OCI-LY1 (cell line): ENCODE results near the gene GCC2.

Experiments
- EZH2 ChIP-seq: fragments of 200-600 bp; sonication (generic), shearing (Covaris generic); IDR thresholded peaks from 2 replicates; pipeline ENCODE4 v1.8.0; 2017; ENCODE audit warnings: borderline replicate concordance, mixed run types, mild to moderate bottlenecking, antibody characterized with exemption, low read length, moderate library complexity, mixed read lengths
- TF ChIP-seq, protein P1 (sequence below): fragments of 200-600 bp; sonication (generic), shearing (Covaris generic); IDR thresholded peaks from 2 replicates; pipeline ENCODE4 v1.5.1; 2017; ENCODE audit warnings: mild to moderate bottlenecking, antibody characterized with exemption, low read length, moderate library complexity, mixed read lengths

DNA sequence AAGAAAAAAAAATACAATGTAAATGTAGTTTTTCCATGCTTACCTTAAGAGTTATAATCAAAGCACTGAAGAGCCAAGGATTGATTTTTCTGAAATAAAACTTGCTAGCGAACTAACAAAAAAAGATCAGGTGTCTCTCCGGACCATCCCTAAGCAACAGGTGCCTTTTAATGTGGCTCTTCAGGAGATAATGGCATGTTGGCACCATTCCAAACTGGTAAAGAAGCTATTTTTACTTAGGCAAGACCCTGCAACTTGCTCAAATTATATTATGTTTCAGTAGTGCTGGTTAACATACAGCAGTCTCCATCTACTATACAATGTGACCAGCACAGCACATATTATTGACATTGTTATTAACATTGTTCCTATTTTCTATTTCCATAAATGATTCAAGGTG is 2.3 kb upstream of the GCC2 start:
- TF ChIP-seq, protein P1, sequence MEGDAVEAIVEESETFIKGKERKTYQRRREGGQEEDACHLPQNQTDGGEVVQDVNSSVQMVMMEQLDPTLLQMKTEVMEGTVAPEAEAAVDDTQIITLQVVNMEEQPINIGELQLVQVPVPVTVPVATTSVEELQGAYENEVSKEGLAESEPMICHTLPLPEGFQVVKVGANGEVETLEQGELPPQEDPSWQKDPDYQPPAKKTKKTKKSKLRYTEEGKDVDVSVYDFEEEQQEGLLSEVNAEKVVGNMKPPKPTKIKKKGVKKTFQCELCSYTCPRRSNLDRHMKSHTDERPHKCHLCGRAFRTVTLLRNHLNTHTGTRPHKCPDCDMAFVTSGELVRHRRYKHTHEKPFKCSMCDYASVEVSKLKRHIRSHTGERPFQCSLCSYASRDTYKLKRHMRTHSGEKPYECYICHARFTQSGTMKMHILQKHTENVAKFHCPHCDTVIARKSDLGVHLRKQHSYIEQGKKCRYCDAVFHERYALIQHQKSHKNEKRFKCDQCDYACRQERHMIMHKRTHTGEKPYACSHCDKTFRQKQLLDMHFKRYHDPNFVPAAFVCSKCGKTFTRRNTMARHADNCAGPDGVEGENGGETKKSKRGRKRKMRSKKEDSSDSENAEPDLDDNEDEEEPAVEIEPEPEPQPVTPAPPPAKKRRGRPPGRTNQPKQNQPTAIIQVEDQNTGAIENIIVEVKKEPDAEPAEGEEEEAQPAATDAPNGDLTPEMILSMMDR = no peak
- no peak for TF ChIP-seq EZH2
